ENCODE results near the gene KCTD16.

GRCh38 chr5:144308174-144308573 is 137.5 kb downstream of the KCTD16 start:
- TF ChIP-seq EGR1 (IDR thresholded peaks at IDR 0.05; ENCODE audit: low read depth) = no peak
- TF ChIP-seq CTCF (IDR thresholded peaks at IDR 0.05 in 2 of 3, conservative IDR thresholded peaks at IDR 0.05 in 1 of 3; ENCODE audit: borderline replicate concordance in 1 of 3, insufficient read depth in 1 of 3, low read depth in 2 of 3, low read length in 2 of 3) = no peak
- no peak for TF ChIP-seq EZH2phosphoT487 (IDR thresholded peaks at IDR 0.05; ENCODE audit: borderline replicate concordance)
- TF ChIP-seq POLR2AphosphoS5 (IDR thresholded peaks at IDR 0.05; ENCODE audit: low read depth, low read length) = no peak
- TF ChIP-seq ZNF274 (IDR thresholded peaks at IDR 0.05; ENCODE audit: low read depth, low read length) = no peak
- no peak for TF ChIP-seq ZBTB33 (IDR thresholded peaks at IDR 0.05; ENCODE audit: extremely low read depth, insufficient replicate concordance, low read length)
- TF ChIP-seq EZH2 (IDR thresholded peaks at IDR 0.05) = no peak

Data from HCT116 (cell line).